Measurements from ENCODE around the gene RSRC1.
A peak's percentile ranks its signal among the peaks of the same experiment; 100 is the strongest.
"Not testable (repeated sequence)": the region's sequence is repeated elsewhere in the genome, so short reads cannot be mapped to it uniquely, and the experiment has no call there.

Gene RSRC1

DNA sequence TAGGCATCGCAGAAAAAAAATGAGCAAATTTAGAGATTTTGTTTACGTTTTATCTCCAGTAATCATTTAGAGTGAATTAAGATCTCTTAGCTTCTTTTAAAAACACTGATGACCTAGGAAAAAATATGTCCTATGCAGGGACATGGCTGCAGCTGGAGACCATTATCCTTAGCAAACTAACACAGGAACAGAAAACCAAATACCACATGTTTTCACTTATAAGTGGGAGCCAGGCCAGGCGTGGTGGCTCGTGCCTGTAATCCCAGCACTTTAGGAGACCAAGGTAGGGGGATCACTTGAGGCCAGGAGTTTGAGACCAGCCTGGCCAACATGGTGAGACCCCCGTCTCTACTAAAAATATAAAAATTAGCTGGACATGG is 298.6 kb downstream of the RSRC1 start:
- not testable (repeated sequence) for DNase-seq

DNA sequence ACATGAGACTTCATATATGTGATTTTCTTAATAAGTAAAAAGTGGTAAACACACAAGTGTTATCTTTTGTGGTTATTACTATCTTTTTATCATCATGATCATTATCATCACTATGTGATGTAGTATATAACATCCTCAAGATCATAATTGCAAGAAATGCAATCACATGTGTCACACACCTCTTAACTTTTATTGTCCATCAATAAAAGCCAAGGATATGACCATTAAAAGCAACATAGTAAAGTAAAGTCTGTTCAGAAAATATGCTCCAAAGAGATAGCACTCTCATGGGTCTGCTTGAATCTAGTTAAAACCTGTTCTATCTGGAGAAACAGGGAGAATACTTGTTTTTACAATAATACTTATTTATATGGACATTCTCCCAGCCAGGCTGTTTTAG is 308.1 kb downstream of the RSRC1 start:
- DNase-seq, result no peak

DNA sequence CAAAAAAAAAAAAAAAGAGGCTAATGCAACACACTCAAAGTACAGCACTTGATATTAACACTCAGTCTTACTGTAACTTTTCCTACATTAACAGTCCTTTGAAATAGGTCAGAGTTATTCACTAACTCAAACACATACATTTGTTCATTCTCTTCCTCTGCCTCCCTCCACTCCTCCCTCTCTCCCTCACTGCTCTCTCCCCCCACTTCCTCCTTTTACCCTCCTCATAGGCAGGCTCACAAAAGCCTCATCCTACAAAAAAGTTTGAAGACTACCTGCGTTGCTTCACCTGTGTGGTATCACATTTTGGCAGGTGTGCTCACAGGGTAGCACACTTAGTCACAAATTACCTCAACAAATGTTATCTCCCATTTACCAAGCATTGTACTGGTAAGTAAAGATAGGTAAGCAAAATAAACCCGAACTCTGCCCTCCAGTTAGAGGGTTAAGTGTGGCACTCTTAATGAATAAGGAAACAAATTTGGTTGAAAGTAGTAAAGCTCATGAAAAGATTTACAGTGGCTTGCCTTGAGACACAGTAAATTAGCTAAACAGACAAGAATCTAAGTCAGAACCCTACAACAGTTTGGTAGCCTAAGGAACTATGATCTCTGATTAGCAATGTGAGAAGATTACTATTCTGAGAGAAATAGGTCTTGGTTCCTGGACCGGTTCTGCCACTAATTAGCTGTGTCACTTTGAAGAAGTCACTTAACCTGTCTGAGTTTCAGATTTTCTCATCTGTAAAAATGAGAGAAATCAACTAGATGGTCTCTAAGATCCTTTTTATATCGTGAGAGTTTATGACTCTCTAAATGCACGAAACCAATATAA is 310.1 kb downstream of the RSRC1 start:
- DNase-seq, result no peak

DNA sequence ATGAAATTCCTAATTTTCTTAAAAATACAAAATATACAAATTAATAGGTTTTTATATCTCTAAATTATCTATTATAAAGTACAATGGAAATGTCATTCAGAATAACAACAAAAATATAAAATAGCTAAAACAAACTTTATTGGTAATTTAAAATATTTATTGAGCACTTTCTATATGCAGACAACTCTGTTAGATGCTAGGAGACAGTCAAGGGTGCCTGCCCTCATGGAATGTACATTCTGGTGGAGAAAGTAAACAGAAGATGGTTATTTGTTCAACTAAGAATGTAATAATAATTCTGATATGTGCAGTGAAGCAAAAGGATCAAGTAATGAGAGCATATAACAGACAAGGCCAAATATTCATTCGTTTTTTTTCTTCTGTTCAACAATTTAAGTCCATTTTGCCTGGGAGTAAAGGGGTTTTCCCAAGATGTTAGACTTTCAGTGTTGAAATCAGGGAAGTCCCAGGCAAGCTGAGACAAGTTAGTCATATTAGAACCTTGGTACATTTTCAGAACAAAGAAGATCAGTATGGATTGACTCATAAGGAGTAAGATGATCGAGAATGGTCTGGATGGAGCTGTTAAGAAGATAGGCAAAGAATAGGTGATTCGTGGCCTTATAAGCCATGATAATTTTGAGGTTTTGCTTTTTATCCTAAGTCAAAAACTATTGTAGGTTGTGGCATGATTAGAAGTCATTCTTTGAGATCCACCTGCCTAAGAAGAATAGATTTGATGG is 310.9 kb downstream of the RSRC1 start:
- no peak for DNase-seq

DNA sequence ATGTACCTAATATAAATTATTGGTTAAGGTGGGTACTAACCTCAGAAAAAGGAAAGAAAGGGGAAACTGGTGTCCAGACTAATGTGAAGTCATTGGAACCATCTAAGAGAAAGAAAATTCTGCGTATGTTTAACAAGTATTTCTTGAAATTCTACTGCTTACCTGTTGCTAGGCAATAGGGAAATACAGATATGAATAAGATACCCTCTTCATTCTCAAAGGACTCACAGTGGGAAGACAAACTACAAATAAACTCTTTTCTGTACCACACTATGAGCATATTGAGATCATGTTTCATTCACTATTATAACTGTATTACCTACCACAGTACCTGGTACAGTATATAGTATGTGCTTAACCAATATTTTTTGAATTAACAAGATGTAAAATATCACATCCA is 320.6 kb downstream of the RSRC1 start:
- no peak for DNase-seq

DNA sequence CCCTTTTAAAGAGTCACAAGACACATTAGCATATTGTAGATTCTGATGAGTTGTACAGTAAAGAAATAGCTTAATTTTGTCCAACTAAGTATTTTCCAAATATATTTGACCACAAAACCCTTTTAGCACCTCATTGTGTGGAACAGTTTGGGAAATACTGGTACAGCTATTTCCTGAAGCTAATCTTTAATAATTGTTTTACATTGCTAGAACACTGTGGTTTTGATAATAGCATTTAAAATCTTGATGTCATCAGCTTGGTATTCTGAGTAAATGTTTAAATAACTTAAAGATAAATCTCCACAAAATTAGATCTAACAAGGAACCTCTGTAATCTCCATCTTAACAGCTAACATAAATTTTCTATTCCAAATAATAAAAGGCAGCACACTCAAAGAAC is 321.1 kb downstream of the RSRC1 start:
- no peak for DNase-seq

DNA sequence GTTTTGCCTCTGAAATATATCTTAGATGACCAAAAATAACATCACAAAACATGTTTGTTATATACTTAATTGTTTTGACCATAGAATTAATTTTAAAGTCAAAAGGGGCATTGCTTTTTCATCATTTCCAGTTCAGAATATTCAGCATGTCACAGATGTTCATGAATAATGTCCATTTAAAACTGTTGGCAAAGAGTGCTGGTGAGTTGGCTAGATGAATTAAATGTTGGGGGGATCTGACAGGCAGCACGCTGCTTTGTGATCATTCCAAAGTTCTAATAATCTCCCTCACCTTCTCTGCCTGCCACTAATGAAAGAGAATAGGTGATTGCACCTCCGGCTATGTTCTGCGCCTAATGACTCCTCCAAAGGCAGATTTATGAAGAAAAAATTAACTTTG is 321.9 kb downstream of the RSRC1 start:
- no peak for DNase-seq

DNA sequence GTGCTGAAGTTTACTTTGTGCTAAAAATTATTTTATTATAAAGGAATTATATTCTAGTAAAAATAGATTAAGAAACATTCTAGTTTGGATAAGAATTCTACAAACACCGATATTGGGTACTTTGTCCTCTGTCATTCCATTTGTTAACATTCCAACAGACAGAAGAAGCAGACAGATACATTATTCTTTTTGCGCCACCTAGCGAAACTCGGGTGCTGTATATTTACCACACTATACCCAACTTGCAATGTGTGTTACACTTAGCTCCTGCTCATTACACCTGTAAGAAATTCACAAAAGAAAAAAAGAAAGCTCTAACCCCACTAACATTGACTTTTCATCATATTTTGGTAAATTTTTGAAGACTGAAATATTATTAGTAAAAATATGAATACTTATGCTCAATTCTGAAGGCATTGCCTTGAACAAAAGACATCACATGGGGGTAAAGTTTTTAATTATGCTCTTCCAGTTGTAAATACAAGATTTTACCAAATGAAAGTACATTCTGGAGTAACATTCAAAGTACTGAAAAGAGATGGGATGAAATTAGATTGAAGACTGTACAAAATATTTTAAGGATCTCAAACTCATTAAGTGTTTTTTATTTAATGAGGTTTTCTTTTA is 324.6 kb downstream of the RSRC1 start:
- DNase-seq, result no peak

DNA sequence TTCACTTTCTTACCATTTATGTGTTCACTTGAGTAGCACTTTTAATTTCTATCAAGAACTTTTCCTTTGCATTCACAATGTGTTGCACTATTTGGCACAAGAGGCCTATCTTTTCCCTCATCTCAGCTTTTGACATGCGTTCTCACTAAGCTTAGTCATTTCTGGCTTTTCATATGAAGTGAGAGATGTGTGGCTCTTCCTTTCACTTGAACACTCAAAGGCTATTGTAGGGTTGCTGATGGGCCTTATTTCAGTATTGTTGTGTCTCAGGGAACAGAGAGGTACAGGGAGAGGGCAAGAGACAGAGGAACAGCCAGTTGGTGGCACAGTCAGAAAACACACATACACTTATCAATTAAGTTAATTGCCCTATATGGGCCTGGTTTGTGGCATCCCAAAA is 333.7 kb downstream of the RSRC1 start:
- DNase-seq, result no peak

DNA sequence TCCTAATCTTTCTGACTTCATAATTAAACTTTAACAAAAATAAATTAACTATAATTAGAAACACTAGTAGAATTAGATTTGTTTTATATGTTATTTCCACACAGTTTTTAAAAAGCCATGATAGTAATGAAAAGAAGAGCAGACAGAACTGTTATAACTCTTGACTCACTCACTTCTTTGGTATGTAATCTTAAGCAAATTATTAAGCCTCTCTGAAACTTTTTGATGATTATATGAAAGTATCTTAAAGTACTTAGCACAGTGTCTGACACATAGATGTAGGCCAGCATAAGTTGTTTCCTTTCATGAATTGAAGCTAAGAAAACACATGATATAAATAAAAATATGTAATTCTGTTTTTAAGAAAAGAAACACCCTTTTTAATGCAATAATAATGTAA is 337.5 kb downstream of the RSRC1 start:
- no peak for DNase-seq

DNA sequence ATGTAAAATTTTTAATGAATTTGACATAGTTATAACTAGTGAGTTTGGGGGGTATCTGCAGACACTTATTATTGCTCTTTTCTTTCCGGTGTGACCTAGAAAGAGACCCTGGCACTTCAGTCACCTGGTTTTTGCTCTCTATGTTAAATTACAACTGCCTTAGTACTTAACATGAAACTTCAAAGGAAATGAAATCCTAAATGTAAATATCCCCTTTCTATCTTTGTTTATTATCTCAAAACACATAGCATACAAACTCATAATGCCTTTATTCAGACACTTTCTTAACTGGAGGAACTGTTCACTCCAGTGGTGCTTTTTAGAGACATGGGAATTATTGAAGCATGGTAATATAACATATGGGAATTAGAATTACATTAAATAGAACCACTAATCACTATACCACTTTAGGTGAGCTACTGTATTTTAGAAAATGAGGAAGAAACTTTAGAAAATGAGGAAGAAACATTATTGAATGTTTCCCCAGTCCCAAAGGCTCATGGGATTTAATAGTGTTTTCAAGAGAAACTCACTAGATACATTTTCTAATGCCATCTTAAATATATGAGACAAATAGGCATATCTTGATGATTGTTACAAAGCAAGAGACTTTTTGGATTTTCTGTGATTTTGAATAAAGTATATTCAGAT is 341.6 kb downstream of the RSRC1 start:
- DNase-seq, result no peak

DNA sequence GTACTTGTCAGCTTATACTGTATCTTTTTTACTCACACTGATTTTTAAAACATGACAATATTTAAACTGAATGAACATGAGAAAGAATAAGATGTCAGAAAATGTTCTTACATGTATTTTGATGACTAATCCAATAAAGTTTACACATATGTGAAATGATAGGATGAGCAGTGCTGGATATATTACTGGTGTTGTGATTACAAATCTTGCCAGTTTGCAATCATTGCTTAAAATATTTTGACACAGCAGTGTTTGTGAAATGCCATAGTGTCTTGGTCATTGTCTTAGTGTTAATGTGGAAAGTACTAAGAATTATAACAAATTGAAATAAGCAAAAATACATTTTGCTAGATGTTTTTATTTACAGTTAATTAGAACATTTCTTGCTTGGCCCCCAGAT is 342.4 kb downstream of the RSRC1 start:
- DNase-seq, result no peak

DNA sequence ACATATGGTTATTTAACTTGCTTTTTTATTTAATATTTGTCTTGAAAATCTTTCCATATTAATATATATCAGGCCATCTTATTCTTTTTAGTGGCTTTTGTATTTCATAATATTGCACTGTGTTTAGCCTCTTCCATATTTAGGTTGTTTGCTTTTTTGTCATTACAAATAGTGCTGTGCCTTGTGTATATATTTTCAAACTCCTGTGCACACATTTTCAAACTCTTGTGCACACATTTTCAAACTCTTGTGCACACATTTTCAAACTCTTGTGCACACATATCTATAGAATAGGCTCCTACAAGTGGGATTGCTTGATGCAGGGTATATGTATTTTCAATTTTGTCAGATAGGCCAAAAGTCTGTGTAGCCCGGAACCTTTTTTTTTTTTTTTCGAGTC is 343.1 kb downstream of the RSRC1 start:
- DNase-seq, result no peak

DNA sequence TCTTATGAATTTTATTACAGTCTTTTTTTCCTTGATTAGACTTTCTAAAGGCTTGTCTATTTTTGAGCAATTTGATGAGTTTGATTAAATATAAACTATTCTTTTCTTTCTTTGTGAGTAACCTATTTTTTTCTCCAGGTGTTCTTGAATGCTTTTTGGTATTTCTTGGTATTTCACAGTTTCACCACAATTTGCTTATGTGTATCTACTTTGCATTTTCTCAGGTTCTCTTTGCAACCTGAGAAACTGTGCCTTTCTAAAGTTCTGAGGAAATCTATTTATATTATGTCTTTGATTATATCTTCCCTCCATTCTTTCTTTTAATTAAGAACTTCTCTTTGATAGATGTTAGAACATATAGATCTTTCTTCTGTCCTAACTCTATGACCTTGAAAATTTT is 344.0 kb downstream of the RSRC1 start:
- DNase-seq, result no peak

DNA sequence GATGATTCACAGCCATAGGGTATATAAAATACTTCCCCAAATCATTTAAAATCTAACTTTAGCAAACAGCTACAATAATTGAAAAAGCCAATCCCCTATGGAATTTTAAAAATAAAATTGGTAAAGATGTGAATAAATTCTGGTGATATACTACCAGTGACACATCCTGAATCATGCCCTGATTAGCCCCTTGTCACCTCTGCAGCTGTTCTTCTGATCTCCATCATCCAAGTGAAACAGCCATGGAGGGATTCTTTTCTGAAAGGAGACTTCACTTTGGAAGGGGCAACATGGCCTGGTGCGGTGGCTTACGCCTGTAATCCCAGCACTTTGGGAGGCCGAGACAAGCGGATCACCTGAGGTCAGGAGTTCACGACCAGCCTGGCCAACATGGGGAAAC is 345.5 kb downstream of the RSRC1 start:
- no peak for DNase-seq

DNA sequence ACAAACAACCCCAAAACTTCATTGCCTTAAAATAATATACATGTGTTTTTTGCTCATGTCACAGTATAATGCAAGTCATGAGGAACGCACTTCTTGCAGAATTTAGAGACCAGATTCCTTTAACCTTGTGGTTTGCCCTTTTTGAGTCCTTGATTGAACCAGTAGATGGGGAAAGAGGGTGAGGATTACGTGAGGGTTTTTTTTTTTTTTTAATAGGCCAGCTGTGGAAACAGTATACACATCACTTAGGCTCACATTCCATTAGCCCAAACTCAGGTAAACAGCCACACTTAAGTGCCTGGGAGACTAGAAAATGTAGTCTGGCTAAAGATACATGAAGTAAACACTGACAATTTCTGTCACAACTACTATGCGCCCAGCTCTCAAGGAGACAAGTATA is 346.2 kb downstream of the RSRC1 start:
- no peak for DNase-seq

DNA sequence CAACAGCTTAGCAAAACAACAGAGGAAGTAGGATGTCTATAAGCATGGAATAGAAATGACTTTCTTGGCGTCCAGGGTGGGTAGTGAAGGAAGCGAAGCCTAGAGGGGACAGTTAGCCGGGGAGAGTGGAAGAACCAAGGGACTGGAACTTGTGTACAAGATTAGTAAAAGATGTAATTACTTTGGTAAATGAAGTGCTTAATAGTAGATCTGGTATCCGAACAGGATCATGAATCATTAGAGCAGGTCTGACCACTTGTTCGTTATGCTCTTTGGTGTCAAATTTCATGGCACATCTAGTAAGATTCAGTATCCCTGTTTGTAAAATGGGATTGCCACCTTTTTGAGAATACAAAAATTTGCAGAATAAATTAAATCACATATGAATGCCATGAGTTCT is 348.6 kb downstream of the RSRC1 start:
- DNase-seq, result peak; percentile 67

DNA sequence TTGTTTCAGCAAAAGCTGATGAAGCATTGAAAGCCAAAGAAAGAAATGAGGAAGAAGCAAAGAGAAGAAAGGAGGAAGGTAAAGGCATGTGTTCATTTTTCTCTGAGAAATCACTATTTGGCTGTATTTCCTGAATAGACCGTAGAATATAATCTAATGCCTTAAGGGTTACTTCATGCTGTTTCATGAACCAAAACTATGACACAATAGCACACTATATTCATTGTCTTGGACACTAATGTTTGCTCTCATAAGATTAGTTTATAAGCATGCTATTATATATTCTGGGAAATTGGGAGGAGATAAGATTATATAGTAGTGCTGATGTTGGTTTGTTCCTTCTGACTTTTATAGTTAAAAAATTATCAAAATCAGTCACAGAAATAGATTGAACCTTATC is 351.0 kb downstream of the RSRC1 start:
- no peak for DNase-seq

DNA sequence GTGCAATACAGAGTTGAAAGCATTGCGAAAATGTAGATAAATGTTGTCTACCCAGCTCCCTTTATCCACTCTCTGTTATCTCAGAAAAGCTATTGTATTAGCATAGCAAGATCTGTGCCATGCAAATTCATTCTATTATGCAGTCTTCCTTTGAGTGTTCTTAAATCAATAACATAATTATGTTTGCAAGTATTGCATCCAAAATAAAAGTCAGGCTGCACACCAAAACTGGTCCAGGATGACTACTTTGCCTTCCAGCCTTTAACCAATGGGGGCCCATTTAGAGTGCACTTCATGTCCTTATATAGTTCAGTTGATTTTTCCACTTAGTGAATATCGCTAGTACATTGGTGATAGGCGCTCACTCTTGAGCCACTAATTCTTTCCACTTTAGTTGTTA is 353.7 kb downstream of the RSRC1 start:
- no peak for DNase-seq

DNA sequence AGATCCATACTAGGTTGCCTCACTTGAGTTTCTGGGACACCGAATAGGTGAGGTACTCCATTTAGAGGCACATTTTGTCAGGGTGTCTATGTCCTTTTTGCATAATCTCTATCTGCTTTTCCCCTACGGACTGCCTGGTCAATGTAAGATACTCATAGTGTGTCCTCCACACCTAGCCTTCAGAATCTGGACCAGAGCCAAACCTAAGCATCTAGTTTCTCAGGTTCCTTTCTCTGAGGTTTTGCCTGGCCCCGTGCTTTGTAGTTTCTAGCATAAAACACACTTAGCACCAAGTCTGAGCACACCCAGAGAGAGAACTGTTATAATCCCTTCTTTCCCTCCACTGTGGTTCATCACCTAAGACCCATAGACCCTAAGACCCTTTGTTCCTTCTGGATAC is 355.2 kb downstream of the RSRC1 start:
- no peak for DNase-seq

DNA sequence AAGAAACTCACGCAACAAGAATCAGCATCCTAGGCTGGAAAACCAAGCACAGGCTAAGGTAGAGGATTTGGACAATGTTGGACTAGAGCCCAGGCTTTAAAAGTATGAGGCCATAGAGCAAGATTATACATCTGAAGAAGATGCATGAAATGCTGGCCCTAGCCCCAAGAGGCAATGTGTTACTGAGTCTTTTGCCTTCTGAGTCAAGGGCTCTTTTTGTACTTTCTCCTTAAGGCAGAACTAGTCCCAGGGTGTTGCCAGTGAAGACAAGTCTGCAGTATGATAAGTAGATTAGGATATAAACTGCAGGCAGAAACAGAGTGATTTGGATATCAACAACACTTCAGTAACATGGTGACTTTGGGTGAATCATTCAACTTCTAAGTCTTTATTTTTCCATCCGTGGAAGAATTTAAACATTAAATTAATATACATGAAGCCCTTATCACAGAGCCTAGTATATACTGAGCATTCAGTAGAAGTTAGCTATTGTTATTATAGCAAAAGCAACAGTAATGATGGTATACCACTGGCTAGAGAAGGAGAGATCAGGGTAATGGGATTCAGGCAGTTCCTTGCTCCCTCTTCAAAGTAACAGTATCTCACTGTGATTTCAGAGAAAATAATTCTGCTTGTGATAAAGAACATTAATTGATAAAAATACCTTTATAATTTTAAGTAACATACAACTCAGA is 361.2 kb downstream of the RSRC1 start:
- no peak for DNase-seq

DNA sequence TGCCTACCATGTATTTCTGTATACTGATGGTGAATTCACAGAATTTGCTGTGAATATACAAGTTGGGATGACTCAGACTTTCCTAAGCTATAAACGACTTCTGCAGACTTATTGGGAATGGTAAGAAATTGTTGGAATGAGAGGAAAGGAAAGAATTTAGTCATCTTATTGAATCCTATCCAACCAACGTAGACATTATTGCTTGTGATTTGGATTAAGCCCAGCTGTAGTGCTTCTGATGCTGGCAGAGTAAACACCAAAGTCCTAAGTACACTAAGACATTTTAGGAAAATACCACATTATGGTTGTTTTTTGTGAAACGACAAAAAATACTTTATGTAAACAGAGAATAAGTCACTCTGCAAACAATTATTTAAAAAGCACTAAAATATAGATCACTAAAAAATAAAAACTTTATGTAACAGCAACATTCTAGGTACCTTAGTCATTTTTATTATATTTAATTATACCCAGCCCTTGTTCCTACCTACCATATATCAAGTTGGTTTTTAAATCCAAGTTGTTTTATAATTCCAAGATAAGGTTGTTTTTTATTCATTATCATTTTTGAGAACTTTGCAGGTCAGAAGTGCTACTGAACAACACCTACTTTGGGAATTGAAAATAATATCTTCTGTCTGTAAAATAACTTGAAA is 361.9 kb downstream of the RSRC1 start:
- no peak for DNase-seq

DNA sequence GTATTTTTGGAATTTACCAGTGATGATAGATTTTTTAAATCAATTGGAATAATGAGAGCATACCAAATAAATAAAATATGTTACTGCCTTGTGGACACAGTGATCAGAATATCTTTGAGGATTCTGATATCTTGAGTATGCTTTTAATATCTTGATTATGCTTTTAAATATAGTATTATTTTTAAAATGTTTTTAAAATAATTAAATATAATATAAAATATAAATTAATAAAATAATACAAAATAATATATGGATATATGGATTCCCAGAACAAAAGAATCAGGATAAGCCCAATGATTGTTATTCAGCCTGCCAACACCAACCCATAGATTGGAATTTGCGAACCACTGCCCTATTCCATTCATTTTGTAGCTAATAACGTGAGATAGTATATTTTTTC is 369.2 kb downstream of the RSRC1 start:
- DNase-seq, result no peak
